ENCODE measurements around the gene JAKMIP2. TPM values are rescaled to one million over a fixed set of nuclear protein-coding genes. Genes with fewer than 3 reads are reported as not detected.

Gene JAKMIP2
- total RNA-seq, 1 experiment from 2014 or later, result 6.4 TPM

DNA sequence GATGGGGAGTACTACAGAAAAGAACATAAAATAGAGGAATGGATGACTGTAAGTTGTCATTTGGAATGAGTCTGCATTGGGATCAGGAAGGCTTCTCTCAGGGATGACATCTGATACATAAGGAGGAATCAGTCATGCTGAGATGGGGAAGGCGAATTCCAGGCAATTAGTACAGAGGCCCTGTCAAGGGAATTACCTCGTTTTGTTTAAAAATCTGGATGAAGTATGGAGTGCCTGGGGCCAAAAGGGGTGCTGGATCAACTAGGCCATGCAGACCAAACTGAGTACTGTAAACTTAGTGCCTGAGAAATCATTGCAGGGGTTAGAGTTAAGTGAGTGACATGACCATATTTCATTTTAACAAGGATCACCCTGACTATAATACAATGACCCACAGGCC is 30.5 kb downstream of the JAKMIP2 start:
- no peak overlapping the region for H2BK120ac ChIP-seq (ENCODE audit: low read depth, low read length, poor library complexity, severe bottlenecking)
- Mint-ChIP-seq H3K4me3 (no peak overlapping the region), H3K4me1 (peaks cover 46 to 58% of the 10 kb centered on the region in 2 experiments), H3K9me3 (no peaks in the 10 kb centered on the region), H3K27me3 (ENCODE audit: low read depth) (no peaks in the 10 kb centered on the region), H3K36me3 (ENCODE audit: insufficient read depth in 1 of 3, low read depth in 3 of 3) (peaks cover 0 to 3% (median 0%) of the 10 kb centered on the region in 3 experiments; a peak in 1 of 7 replicates), H3K27ac (no peak overlapping the region)
- no peak overlapping the region for H2AFZ ChIP-seq (ENCODE audit: low read length)
- no peaks in the 10 kb centered on the region for H3K79me2 ChIP-seq (ENCODE audit: insufficient read depth, low read length)
- H3K79me1 ChIP-seq (ENCODE audit: insufficient read depth, low read depth, low read length, poor library complexity, severe bottlenecking), result no peaks in the 10 kb centered on the region
- no peaks in the 10 kb centered on the region for H4K20me1 ChIP-seq (ENCODE audit: control insufficient read depth, insufficient read depth, insufficient read length)
- H4K5ac ChIP-seq (ENCODE audit: insufficient read length, low read depth, low read length), result no peak overlapping the region
- TF ChIP-seq, protein P1, sequence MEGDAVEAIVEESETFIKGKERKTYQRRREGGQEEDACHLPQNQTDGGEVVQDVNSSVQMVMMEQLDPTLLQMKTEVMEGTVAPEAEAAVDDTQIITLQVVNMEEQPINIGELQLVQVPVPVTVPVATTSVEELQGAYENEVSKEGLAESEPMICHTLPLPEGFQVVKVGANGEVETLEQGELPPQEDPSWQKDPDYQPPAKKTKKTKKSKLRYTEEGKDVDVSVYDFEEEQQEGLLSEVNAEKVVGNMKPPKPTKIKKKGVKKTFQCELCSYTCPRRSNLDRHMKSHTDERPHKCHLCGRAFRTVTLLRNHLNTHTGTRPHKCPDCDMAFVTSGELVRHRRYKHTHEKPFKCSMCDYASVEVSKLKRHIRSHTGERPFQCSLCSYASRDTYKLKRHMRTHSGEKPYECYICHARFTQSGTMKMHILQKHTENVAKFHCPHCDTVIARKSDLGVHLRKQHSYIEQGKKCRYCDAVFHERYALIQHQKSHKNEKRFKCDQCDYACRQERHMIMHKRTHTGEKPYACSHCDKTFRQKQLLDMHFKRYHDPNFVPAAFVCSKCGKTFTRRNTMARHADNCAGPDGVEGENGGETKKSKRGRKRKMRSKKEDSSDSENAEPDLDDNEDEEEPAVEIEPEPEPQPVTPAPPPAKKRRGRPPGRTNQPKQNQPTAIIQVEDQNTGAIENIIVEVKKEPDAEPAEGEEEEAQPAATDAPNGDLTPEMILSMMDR (conservative IDR thresholded peaks at IDR 0.05), result no peak
- H3K18ac ChIP-seq (ENCODE audit: insufficient read length, low read depth, low read length), result no peak overlapping the region
- H3K4me2 ChIP-seq (ENCODE audit: insufficient read depth, insufficient read length, low read length), result no peak overlapping the region
- no peak overlapping the region for H2BK12ac ChIP-seq (ENCODE audit: insufficient read length, low read depth, low read length)
- no peak overlapping the region for H4K91ac ChIP-seq (ENCODE audit: insufficient read length, low read depth, low read length)
- no peak overlapping the region for H2BK5ac ChIP-seq (ENCODE audit: insufficient read length, low read length)
- H3K9ac ChIP-seq (ENCODE audit: extremely low read depth, insufficient read length, low read length), result no peak overlapping the region
- H3K56ac ChIP-seq (ENCODE audit: insufficient read length, low read depth, low read length), result no peak overlapping the region
- no peak overlapping the region for H3T11ph ChIP-seq (ENCODE audit: low read length)
- no CpG with 5 or more reads among the region's 2 CpGs for WGBS (ENCODE audit: extremely low coverage, insufficient read length, low lambda C conversion rate)
- H3K27me3 ChIP-seq (ENCODE audit: insufficient read depth, low read length), result no peaks in the 10 kb centered on the region
- no peak for DNase-seq
- H3K23me2 ChIP-seq (ENCODE audit: insufficient read length, low read depth, low read length, poor library complexity, severe bottlenecking), result no peaks in the 10 kb centered on the region
- no peak overlapping the region for H2BK20ac ChIP-seq (ENCODE audit: low read depth, low read length, poor library complexity, severe bottlenecking)
- H3K14ac ChIP-seq (ENCODE audit: insufficient read depth, low read length), result no peak overlapping the region
- H3K4ac ChIP-seq (ENCODE audit: low read depth, low read length), result no peak overlapping the region
- no peak overlapping the region for H3K27ac ChIP-seq (ENCODE audit: insufficient read length, low read depth, low read length)
- peaks cover 19% of the 10 kb centered on the region for H3K4me1 ChIP-seq (ENCODE audit: insufficient read depth, low read length)
- H3K23ac ChIP-seq (ENCODE audit: insufficient read length, low read depth, low read length), result no peak overlapping the region
- no peak overlapping the region for H2BK15ac ChIP-seq (ENCODE audit: low read depth, low read length)
- no peaks in the 10 kb centered on the region for H3K9me3 ChIP-seq (ENCODE audit: control insufficient read depth, low read depth, low read length)
- no peak overlapping the region for H2AK5ac ChIP-seq (ENCODE audit: insufficient read length, low read length)
- no peak overlapping the region for H4K8ac ChIP-seq (replicated peaks; ENCODE audit: insufficient read length, low read depth, low read length)
